ENCODE measurements around the gene UBE2E1.

The UBE2E1 gene

DNA sequence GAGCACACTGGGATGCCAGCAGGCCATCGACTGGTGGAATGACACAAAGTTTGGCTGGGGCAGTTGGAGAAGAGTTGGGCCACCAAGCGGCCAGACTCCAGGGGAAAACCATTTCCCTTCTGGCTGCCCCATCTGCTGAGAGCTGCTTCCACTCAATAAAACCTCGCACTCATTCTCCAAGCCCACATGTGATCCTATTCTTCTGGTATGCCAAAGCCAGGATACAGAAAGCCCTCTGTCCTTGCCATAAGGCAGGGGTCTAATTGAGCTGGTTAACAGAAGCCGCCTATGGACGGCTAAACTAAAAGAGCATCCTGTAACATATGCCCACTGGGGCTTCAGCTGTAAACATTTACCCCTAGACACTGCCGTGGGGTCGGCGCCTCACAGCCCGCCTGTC, 55.9 kb downstream of the UBE2E1 start:
- H3K79me2 ChIP-seq (ENCODE audit: insufficient read depth, low read length): peaks cover 97% of the 10 kb centered on the region

DNA sequence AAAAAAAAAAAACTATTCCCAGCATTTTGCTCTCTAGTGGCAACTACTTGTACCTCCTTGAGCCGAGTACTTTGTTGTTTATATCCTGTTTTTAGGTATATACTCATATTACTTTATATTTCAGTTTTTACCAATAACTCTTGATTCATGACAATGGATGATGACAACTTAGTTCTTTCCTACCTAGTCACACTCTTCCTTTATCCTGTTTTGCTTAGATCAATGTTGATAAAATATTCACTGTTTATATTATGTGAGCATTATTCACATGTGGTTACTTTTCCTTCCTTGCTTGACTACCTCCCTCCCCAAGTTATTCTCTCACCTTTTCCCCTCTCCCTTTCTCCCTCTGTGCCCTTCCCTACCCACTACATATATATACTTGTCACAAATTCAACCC, 57.3 kb downstream of the UBE2E1 start:
- Histone ChIP-seq H4K20me1 (ENCODE audit: insufficient read depth, low read length, poor library complexity, severe bottlenecking) (peaks cover 91% of the 10 kb centered on the region), H3K27me3 (ENCODE audit: insufficient read depth, low read length, poor library complexity, severe bottlenecking) (no peaks in the 10 kb centered on the region), H2AFZ (ENCODE audit: low read length) (no peak overlapping the region), H3K9me3 (ENCODE audit: insufficient read depth, low read depth, low read length) (no peaks in the 10 kb centered on the region), H3F3A (ENCODE audit: low read depth) (no peaks in the 10 kb centered on the region), H3K4me3 (ENCODE audit: low read length, poor library complexity, severe bottlenecking) (no peak overlapping the region), H3K4me2 (ENCODE audit: low read depth, low read length, poor library complexity, severe bottlenecking) (no peak overlapping the region), H3K9me2 (replicated peaks; ENCODE audit: low read depth, low read length) (no peaks in the 10 kb centered on the region), H3K36me3 (ENCODE audit: insufficient read depth, low read length) (peaks cover 19% of the 10 kb centered on the region; the same call in 1 of the 2 replicates), H3K9ac (ENCODE audit: low read depth, low read length, poor library complexity, severe bottlenecking) (no peak overlapping the region), H3K4me1 (ENCODE audit: insufficient read depth, low read length, poor library complexity, severe bottlenecking) (peaks cover 33% of the 10 kb centered on the region), H3K79me2 (ENCODE audit: insufficient read depth, low read length) (peaks cover 97% of the 10 kb centered on the region)
- TF ChIP-seq, protein P1, sequence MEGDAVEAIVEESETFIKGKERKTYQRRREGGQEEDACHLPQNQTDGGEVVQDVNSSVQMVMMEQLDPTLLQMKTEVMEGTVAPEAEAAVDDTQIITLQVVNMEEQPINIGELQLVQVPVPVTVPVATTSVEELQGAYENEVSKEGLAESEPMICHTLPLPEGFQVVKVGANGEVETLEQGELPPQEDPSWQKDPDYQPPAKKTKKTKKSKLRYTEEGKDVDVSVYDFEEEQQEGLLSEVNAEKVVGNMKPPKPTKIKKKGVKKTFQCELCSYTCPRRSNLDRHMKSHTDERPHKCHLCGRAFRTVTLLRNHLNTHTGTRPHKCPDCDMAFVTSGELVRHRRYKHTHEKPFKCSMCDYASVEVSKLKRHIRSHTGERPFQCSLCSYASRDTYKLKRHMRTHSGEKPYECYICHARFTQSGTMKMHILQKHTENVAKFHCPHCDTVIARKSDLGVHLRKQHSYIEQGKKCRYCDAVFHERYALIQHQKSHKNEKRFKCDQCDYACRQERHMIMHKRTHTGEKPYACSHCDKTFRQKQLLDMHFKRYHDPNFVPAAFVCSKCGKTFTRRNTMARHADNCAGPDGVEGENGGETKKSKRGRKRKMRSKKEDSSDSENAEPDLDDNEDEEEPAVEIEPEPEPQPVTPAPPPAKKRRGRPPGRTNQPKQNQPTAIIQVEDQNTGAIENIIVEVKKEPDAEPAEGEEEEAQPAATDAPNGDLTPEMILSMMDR (conservative IDR thresholded peaks at IDR 0.05; ENCODE audit: low read length): no peak
- TF ChIP-seq EZH2phosphoT487 (IDR thresholded peaks at IDR 0.05; ENCODE audit: borderline replicate concordance): no peak

More for the DNA sequence above, 55.9 kb downstream of the UBE2E1 start:
- Histone ChIP-seq H3K4me1 (ENCODE audit: insufficient read depth, low read length, poor library complexity, severe bottlenecking) (peaks cover 43% of the 10 kb centered on the region), H3K9ac (ENCODE audit: low read depth, low read length, poor library complexity, severe bottlenecking) (no peak overlapping the region), H4K20me1 (ENCODE audit: insufficient read depth, low read length, poor library complexity, severe bottlenecking) (peaks cover 90% of the 10 kb centered on the region), H3K4me2 (ENCODE audit: low read depth, low read length, poor library complexity, severe bottlenecking) (no peak overlapping the region), H3K36me3 (ENCODE audit: insufficient read depth, low read length) (peaks cover 19% of the 10 kb centered on the region; the same call in 1 of the 2 replicates), H3F3A (ENCODE audit: low read depth) (no peaks in the 10 kb centered on the region), H3K27me3 (ENCODE audit: insufficient read depth, low read length, poor library complexity, severe bottlenecking) (no peaks in the 10 kb centered on the region), H3K9me2 (replicated peaks; ENCODE audit: low read depth, low read length) (no peaks in the 10 kb centered on the region), H2AFZ (ENCODE audit: low read length) (no peak overlapping the region), H3K9me3 (ENCODE audit: insufficient read depth, low read depth, low read length) (no peaks in the 10 kb centered on the region), H3K4me3 (ENCODE audit: low read length, poor library complexity, severe bottlenecking) (no peak overlapping the region)
- TF ChIP-seq EZH2phosphoT487 (IDR thresholded peaks at IDR 0.05; ENCODE audit: borderline replicate concordance): no peak
- TF ChIP-seq, protein P1 (conservative IDR thresholded peaks at IDR 0.05; ENCODE audit: low read length): no peak

DNA sequence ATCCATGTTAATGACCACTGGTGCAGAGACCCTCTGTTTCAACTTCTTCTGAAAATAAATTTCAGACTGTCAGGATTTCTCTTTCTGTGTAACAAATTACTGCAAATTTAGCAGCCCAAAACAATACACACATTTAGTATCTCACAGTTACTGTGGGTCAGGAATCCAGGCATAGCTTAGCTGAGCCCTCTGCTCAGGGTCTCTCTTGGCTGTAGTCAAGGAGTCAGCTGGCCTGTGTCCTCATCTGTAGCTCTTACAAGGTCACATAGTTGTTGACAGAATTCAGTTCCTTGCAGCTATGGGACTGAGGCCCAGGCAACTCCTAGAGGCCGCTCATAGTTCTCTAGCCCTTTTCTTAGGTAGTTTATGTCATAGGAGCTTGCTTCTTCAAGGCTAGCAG, 59.2 kb downstream of the UBE2E1 start:
- Histone ChIP-seq H2AFZ (ENCODE audit: low read length) (no peak overlapping the region), H4K20me1 (ENCODE audit: insufficient read depth, low read length, poor library complexity, severe bottlenecking) (peaks cover 93% of the 10 kb centered on the region), H3K79me2 (ENCODE audit: insufficient read depth, low read length) (peaks cover 96% of the 10 kb centered on the region), H3K9me2 (replicated peaks; ENCODE audit: low read depth, low read length) (no peaks in the 10 kb centered on the region), H3F3A (ENCODE audit: low read depth) (no peaks in the 10 kb centered on the region), H3K4me2 (ENCODE audit: low read depth, low read length, poor library complexity, severe bottlenecking) (no peak overlapping the region), H3K9ac (ENCODE audit: low read depth, low read length, poor library complexity, severe bottlenecking) (no peak overlapping the region), H3K4me3 (ENCODE audit: low read length, poor library complexity, severe bottlenecking) (no peak overlapping the region), H3K4me1 (ENCODE audit: insufficient read depth, low read length, poor library complexity, severe bottlenecking) (peaks cover 21% of the 10 kb centered on the region), H3K36me3 (ENCODE audit: insufficient read depth, low read length) (peaks cover 19% of the 10 kb centered on the region; the same call in 1 of the 2 replicates), H3K27me3 (ENCODE audit: insufficient read depth, low read length, poor library complexity, severe bottlenecking) (no peaks in the 10 kb centered on the region), H3K9me3 (ENCODE audit: insufficient read depth, low read depth, low read length) (no peaks in the 10 kb centered on the region)
- TF ChIP-seq EZH2phosphoT487 (IDR thresholded peaks at IDR 0.05; ENCODE audit: borderline replicate concordance): no peak
- TF ChIP-seq, protein P1 (conservative IDR thresholded peaks at IDR 0.05; ENCODE audit: low read length): no peak
